Mesendoderm (in vitro differentiated cells): Measurements from ENCODE around the gene DHX8.

Source experiments
- DNase-seq: peaks from one replicate; pipeline ENCODE4 v3.0.0; 2013
- H2AK5ac ChIP-seq: 2 replicates; pipeline ENCODE4 v1.6.1; 2013; ENCODE audit warnings: low read length, inconsistent platforms
- H2BK120ac ChIP-seq: 2 replicates; pipeline ENCODE4 v1.6.1; 2013; ENCODE audit warnings: low read depth, mild to moderate bottlenecking, low read length, moderate library complexity, mixed read lengths
- H2BK15ac ChIP-seq: replicated peaks from 2 replicates; pipeline ENCODE4 v1.6.1; 2013; ENCODE audit warnings: low read depth, mild to moderate bottlenecking, moderate library complexity
- H2BK5ac ChIP-seq: 2 replicates; pipeline ENCODE4 v1.6.1; 2013; ENCODE audit warnings: low read length, inconsistent platforms
- H3K18ac ChIP-seq: 2 replicates; pipeline ENCODE4 v1.6.1; 2013; ENCODE audit warnings: mild to moderate bottlenecking, low read length, mixed read lengths
- H3K23ac ChIP-seq: one replicate; pipeline ENCODE4 v1.6.1; 2013; ENCODE audit warnings: low read length
- H3K27ac ChIP-seq: 2 replicates; pipeline ENCODE4 v1.5.1; 2013; ENCODE audit warnings: low read depth, mild to moderate bottlenecking, inconsistent platforms, low read length, moderate library complexity
- H3K27me3 ChIP-seq: 2 replicates; pipeline ENCODE4 v1.6.1; 2013; ENCODE audit warnings: low read length, control low read depth, mild to moderate bottlenecking, inconsistent platforms; ENCODE audit not compliant: insufficient read depth, poor library complexity
- H3K36me3 ChIP-seq: 2 replicates; pipeline ENCODE4 v1.6.1; 2013; ENCODE audit warnings: low read length, inconsistent platforms; ENCODE audit not compliant: control insufficient read depth, insufficient read depth
- H3K4ac ChIP-seq: one replicate; pipeline ENCODE4 v1.6.1; 2013; ENCODE audit warnings: low read depth, mild to moderate bottlenecking, low read length, moderate library complexity
- H3K4me1 ChIP-seq: 2 replicates; pipeline ENCODE4 v1.6.1; 2013; ENCODE audit warnings: low read depth, low read length, inconsistent platforms; ENCODE audit not compliant: control insufficient read depth
- H3K4me2 ChIP-seq: 2 replicates; pipeline ENCODE4 v1.6.1; 2013; ENCODE audit warnings: low read length
- H3K4me3 ChIP-seq: 2 replicates; pipeline ENCODE4 v1.5.1; 2013; ENCODE audit warnings: mild to moderate bottlenecking, low read length
- H3K56ac ChIP-seq: one replicate; pipeline ENCODE4 v1.6.1; 2013; ENCODE audit warnings: low read length
- H3K79me1 ChIP-seq: 2 replicates; pipeline ENCODE4 v1.6.1; 2013; ENCODE audit warnings: low read length, inconsistent platforms
- H3K79me2 ChIP-seq: 2 replicates; pipeline ENCODE4 v1.6.1; 2013; ENCODE audit warnings: mild to moderate bottlenecking, low read length; ENCODE audit not compliant: control insufficient read depth, insufficient read depth
- H3K9ac ChIP-seq: 2 replicates; pipeline ENCODE4 v1.6.1; 2013; ENCODE audit warnings: low read length, inconsistent platforms
- H4K5ac ChIP-seq: one replicate; pipeline ENCODE4 v1.6.1; 2013; ENCODE audit warnings: low read length
- H4K8ac ChIP-seq: one replicate; pipeline ENCODE4 v1.6.1; 2013; ENCODE audit warnings: low read depth, mild to moderate bottlenecking, control low read depth, low read length, moderate library complexity
- WGBS: extraction: QIAGEN DNeasy Blood & Tissue Kit; methylation state at CpG from one replicate; pipeline ENCODE4 v1.1.7; 2013; ENCODE audit warnings: low lambda C conversion rate, missing lambda C conversion rate; ENCODE audit not compliant: insufficient coverage; ENCODE audit errors: extremely low coverage; 5-methylcytosine and 5-hydroxymethylcytosine counted together

The DHX8 gene

GRCh38 chr17:43546319-43547188 lies 62.8 kb downstream of the DHX8 start, which contains the start of gene ETV4:
Gene ETV4 (minus strand): TSS chr17:43546340. CDS start chr17:43545617, 723 bp downstream.
- peaks cover 12% of the 10 kb centered on the region for H3K4me1 ChIP-seq
- H3K27me3 ChIP-seq: no peaks in the 10 kb centered on the region
- peaks cover 2% of the 10 kb centered on the region for H3K36me3 ChIP-seq
- H3K4ac ChIP-seq: peak within 1 kb of the TSS; percentile 64
- no peak within 1 kb of the TSS for H4K8ac ChIP-seq
- H4K5ac ChIP-seq: no peak within 1 kb of the TSS
- H3K9ac ChIP-seq: peak within 1 kb of the TSS; percentile 98
- peak within 1 kb of the TSS; percentile 97 for H3K4me2 ChIP-seq
- H3K79me1 ChIP-seq: peaks cover 13% of the 10 kb centered on the region
- H2BK5ac ChIP-seq: peak within 1 kb of the TSS; percentile 84
- no CpG with 5 or more reads among the region's 46 CpGs for WGBS
- H2BK120ac ChIP-seq: peak within 1 kb of the TSS; percentile 46
- H3K56ac ChIP-seq: peak within 1 kb of the TSS; percentile 98
- peak; percentile 97 for DNase-seq
- peak within 1 kb of the TSS; percentile 78 for H3K4me3 ChIP-seq
- H3K27ac ChIP-seq: peak within 1 kb of the TSS; percentile 93
- H2BK15ac ChIP-seq: no peak within 1 kb of the TSS
- peak within 1 kb of the TSS; percentile 88 for H3K18ac ChIP-seq
- peaks cover 33% of the 10 kb centered on the region for H3K79me2 ChIP-seq
- peak within 1 kb of the TSS; percentile 66 for H3K23ac ChIP-seq
- no peak within 1 kb of the TSS for H2AK5ac ChIP-seq

- WGBS: no CpG with 5 or more reads among the region's 2 CpGs
- DNase-seq: no peak
- no peak overlapping the region for H3K23ac ChIP-seq
- no peak overlapping the region for H4K8ac ChIP-seq
- no peak overlapping the region for H3K18ac ChIP-seq
- H4K5ac ChIP-seq: no peak overlapping the region
- no peak overlapping the region for H2BK5ac ChIP-seq
- H3K79me1 ChIP-seq: peaks cover 7% of the 10 kb centered on the region
- peak overlapping the region; percentile 1 for H3K56ac ChIP-seq
- H3K27me3 ChIP-seq: no peaks in the 10 kb centered on the region
- no peak overlapping the region for H3K4me2 ChIP-seq
- peaks cover 6% of the 10 kb centered on the region for H3K4me1 ChIP-seq
- H2BK15ac ChIP-seq: no peak overlapping the region
- no peak overlapping the region for H2BK120ac ChIP-seq
- peaks cover 27% of the 10 kb centered on the region for H3K79me2 ChIP-seq
- peak overlapping the region; percentile 92 for H3K9ac ChIP-seq
- H3K27ac ChIP-seq: no peak overlapping the region
- no peaks in the 10 kb centered on the region for H3K36me3 ChIP-seq
- H3K4ac ChIP-seq: no peak overlapping the region
- H3K4me3 ChIP-seq: no peak overlapping the region
- H2AK5ac ChIP-seq: no peak overlapping the region
Measured at GRCh38 chr17:43547189-43547550, 63.4 kb downstream of the DHX8 start.

- Histone ChIP-seq H2BK5ac (no peak overlapping the region), H2BK120ac (no peak overlapping the region), H4K8ac (no peak overlapping the region), H3K27me3 (no peaks in the 10 kb centered on the region), H3K27ac (no peak overlapping the region), H3K79me1 (peaks cover 4% of the 10 kb centered on the region), H3K4me2 (no peak overlapping the region), H2BK15ac (no peak overlapping the region), H4K5ac (no peak overlapping the region), H3K23ac (no peak overlapping the region), H2AK5ac (no peak overlapping the region), H3K4me1 (peaks cover 2% of the 10 kb centered on the region), H3K18ac (no peak overlapping the region), H3K4ac (no peak overlapping the region), H3K56ac (peak overlapping the region; percentile 12), H3K9ac (no peak overlapping the region), H3K79me2 (peaks cover 21% of the 10 kb centered on the region), H3K4me3 (no peak overlapping the region), H3K36me3 (no peaks in the 10 kb centered on the region)
- DNase-seq: no peak
Measured at GRCh38 chr17:43547659-43548256, 64.0 kb downstream of the DHX8 start.

- Histone ChIP-seq H3K56ac (peak overlapping the region; percentile 73), H3K79me1 (peaks cover 4% of the 10 kb centered on the region), H3K36me3 (no peaks in the 10 kb centered on the region), H3K23ac (no peak overlapping the region), H2BK120ac (no peak overlapping the region), H4K5ac (no peak overlapping the region), H3K27ac (no peak overlapping the region), H3K4me1 (peaks cover 2% of the 10 kb centered on the region), H2AK5ac (no peak overlapping the region), H3K18ac (no peak overlapping the region), H3K4ac (no peak overlapping the region), H3K27me3 (no peaks in the 10 kb centered on the region), H2BK15ac (no peak overlapping the region), H4K8ac (no peak overlapping the region), H3K79me2 (peaks cover 11% of the 10 kb centered on the region), H2BK5ac (no peak overlapping the region), H3K4me2 (no peak overlapping the region), H3K4me3 (no peak overlapping the region), H3K9ac (no peak overlapping the region)
- no peak for DNase-seq
- no CpG with 5 or more reads among the region's 3 CpGs for WGBS
Measured at GRCh38 chr17:43548689-43549379, 65.1 kb downstream of the DHX8 start.

GRCh38 chr17:43549496-43549895 lies 65.7 kb downstream of the DHX8 start:
- WGBS: no CpG with 5 or more reads among the region's 5 CpGs
- Histone ChIP-seq H3K27me3 (no peaks in the 10 kb centered on the region), H3K4me3 (no peak overlapping the region), H3K4me2 (no peak overlapping the region), H3K23ac (no peak overlapping the region), H3K27ac (no peak overlapping the region), H3K56ac (peak overlapping the region; percentile 73), H3K4me1 (peaks cover 4% of the 10 kb centered on the region), H2BK5ac (no peak overlapping the region), H3K18ac (no peak overlapping the region), H3K79me2 (peaks cover 6% of the 10 kb centered on the region), H3K36me3 (no peaks in the 10 kb centered on the region), H3K4ac (no peak overlapping the region), H2BK15ac (no peak overlapping the region), H3K79me1 (peaks cover 3% of the 10 kb centered on the region), H2BK120ac (no peak overlapping the region), H4K8ac (no peak overlapping the region), H4K5ac (no peak overlapping the region), H2AK5ac (peak overlapping the region; percentile 40), H3K9ac (peak overlapping the region; percentile 4)
- DNase-seq: no peak
